ENCODE measurements around the gene CHCT1.

DNA sequence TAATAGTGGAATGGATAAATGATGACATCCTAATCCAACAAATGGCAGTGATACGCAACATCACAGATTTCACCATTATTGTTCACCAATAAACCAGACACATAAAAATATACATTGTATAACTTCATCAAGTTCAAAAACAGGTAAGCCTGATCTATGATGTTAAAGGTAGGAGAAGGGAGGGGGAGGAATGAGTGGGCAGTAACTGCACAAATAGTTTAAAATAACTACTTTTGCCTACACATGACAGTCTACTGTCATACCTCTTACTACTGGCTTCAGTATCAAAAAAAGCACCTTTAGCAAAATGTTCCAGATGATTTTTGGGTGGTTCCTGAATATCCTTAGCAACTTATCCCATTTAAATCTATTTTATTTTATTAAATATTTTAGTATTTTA, 28.8 kb downstream of the CHCT1 start:
- TF ChIP-seq, protein P1, sequence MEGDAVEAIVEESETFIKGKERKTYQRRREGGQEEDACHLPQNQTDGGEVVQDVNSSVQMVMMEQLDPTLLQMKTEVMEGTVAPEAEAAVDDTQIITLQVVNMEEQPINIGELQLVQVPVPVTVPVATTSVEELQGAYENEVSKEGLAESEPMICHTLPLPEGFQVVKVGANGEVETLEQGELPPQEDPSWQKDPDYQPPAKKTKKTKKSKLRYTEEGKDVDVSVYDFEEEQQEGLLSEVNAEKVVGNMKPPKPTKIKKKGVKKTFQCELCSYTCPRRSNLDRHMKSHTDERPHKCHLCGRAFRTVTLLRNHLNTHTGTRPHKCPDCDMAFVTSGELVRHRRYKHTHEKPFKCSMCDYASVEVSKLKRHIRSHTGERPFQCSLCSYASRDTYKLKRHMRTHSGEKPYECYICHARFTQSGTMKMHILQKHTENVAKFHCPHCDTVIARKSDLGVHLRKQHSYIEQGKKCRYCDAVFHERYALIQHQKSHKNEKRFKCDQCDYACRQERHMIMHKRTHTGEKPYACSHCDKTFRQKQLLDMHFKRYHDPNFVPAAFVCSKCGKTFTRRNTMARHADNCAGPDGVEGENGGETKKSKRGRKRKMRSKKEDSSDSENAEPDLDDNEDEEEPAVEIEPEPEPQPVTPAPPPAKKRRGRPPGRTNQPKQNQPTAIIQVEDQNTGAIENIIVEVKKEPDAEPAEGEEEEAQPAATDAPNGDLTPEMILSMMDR (IDR thresholded peaks at IDR 0.05; ENCODE audit: low read depth, low read length), result no peak
- no peak for TF ChIP-seq EZH2phosphoT487 (IDR thresholded peaks at IDR 0.05; ENCODE audit: low read depth)
